NOMO-1 treated with dmso at 0.1 percent for 144 hours (cell line): Measurements from ENCODE around the gene PHRF1.
A peak's percentile ranks its signal among the peaks of the same experiment; 100 is the strongest.

Source experiments
- DNase-seq: peaks from one replicate; lab custom pipeline; 2025; ENCODE audit not compliant: unreplicated experiment; lab: John Stamatoyannopoulos, UW

Gene PHRF1

DNA sequence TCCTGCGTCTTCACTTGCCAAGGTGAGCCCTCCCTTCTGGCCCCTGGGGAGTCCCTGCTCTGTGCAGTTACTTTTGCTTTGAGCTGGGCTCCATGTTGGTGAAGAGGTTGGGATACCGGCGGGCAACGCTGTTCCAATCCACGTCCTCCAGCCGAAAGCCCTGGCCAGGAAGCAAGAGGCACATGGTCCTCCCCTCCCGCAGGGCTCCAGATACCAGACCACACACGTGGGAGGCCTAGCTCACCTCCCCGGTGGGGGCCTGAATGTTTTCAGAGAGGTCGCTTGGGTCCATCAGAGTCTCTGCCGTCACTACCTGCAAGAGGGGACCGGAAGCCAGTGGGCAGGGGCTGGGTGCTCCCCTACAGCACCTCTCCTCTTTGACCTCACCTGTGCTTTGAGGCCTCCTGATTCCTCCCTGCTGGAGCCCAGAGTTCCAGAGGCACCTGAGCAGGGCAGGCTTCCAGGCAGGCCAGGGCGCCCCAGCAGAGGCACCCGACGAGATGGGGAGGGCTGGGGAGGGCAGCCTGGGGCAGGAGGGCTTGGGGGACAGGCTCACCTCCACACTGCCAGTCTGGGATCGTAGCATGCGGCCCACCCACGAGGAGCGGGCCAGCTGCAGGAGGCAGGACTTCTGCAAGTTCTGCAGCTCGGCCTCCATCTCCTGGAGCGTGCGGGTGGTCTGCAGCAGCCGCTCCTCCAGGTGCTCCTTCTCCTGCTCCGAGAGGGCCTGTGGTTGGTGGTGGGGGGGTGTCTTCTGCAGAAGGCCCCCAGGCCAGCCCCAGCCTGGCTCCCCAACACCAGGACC is 18.7 kb upstream of the PHRF1 start:
- no peak for DNase-seq

DNA sequence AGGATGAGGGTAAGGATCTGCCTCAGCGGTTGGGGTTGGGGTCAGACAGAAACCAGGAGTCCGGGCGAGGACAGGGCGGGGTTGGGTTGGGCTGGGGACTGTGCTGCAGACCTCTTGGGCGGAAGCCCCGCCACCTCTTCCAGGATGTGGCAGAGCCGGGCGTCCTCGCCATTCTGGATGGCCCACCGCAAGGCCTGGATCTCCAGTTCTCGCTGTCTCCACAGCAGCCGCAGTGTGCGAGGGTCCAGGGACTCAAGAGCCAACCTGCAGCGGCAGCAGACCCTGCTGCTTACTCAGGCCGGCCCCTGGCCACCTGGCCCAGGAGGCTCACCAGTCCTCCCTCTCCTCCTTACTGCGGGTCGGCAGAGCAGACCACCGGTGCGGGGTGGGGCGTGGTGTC is 17.8 kb upstream of the PHRF1 start:
- DNase-seq: no peak

DNA sequence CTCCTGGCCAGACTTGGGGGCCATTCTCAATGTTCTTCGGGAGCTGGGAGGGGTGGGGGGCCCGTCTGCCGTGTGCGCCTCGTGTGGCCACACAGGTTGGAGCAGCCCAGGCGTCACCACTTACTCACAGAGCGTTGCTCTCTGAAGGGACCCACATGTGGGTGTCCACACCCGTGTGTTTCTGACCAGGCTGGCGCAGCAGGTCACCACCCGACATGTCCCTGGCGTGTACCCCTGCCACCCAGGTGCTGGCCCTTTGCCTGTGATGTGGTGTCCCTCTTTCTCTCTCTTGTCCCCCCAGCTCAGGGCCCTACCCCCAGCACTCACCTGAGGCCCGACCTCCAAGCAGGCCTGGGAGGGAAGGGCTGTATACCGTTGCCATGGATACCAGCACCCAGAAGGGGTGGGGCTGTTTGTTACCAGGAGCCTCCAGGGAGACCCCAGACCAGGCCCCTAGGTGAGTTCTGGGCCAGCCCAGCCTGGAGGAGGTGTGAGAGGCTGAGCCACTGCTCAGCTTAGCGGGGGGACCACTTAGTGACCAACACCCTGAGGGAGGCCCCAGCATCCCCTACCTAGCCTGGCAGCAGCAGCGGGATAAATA is 17.1 kb upstream of the PHRF1 start:
- DNase-seq: no peak

DNA sequence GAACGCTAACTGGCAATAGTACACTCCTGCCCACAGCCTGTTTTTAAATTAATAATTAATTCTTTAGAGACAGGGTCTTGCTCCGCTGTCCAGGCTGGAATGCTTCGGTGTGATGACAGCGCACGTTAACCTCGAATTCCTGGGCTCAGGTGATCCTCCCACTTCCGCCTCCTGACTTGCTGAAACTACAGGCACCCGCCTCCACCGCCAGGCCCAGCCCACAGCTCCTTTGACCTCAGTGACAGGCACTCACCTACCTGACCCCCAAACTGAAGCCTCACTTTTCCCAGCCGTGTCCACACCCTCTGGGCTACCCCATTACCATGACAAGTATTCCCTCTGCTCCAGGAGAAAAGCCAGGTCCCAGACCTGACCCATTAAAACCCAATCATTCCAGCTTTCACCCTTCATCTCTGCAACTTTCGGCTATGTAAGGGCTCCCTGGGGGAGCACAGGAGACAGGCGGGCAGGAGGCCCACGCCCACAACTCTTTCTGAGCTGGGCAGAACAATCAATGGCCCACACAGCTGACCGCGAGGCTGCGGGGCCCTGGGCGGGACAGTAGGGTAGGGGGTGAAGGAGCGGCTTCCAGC is 16.5 kb upstream of the PHRF1 start:
- no peak for DNase-seq

DNA sequence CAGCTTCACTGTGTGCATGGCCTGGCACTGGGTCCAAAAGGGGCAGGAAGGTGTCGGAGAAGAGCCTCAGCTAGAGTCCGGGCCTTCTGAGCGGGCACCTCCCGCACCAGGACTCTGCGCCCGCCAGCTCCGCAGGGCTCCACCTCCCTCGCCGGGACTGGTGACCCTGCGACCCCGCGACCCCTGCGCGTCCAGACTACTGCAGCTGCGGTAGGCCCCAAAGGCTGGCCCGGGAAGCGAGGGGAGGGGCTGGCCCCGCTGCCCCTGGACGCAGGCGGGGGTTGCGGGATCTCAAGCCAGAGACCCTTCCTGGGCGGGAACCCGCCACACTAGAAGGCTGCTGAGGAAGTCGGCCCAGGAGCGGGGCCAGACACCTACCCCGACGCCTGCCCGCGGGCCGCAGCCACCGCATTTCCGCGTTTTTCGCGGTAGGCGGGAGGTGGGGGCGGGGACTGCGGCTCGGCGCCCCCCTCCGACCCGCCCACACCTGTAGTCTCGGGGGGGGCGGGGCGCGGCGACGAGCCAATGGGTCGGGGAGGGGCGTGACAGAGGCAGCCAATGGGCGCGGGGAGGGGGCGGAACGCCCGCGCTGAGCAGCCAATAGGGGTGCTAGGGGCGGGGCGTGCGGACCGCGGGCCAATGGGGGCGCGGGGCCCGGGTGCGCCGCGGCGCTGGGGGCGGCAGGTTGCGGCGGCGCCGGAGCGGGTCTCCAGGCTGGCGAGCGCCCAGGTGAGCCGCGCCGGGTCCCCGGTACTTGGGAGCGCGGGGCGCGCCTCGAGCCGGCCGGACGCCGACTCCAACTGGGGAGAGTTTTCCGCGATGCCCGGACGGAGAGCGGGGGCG is 15.7 kb upstream of the PHRF1 start, which contains the start of the genes LMNTD2 and RASSF7:
TSS of gene LMNTD2 (minus strand) at position 434 of the 843 bp plus-strand sequence. CDS start at position 412, 22 bp downstream.
TSS of gene RASSF7 (plus strand) at position 666 of the 843 bp plus-strand sequence. CDS start 799 bp downstream, outside the sequence.
- DNase-seq: peak; percentile 82

DNA sequence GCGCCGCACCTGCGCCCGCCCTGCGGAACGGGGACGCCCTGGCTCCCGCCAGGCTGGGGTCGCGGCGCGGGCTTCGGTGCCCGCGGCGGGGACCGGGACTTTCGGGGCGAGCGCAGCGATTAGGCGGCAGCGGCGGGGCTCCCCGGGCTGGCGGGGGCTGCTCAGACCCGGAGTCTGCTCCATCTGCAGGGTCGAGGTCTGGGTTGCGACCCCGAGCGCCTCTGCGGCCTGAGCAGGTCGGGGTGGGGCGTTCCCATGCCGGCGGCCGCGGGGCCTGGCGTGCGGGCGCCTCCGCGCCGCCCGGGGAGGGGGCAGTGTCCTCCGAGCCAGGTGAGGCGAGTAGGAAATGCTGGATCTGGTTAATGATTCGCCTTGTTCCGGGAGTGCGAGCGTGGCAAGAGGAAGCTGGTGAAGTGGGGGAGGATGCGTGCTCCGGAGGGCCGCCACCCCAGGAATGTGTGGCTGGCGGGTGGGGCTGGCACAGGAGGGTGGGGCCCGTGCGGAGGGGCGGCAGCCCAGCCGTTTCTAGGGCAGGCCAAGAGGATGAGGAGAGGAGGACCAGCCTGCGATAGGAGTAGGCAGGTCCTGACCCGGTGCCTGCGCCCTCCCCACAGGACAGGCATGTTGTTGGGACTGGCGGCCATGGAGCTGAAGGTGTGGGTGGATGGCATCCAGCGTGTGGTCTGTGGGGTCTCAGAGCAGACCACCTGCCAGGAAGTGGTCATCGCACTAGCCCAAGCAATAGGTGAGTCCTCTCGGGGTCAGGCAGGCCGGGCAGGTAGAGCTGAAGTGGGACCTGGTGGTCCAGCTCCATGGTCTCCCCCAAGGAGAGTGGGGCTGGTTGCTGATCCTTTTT is 14.9 kb upstream of the PHRF1 start:
- DNase-seq: peak; percentile 28

DNA sequence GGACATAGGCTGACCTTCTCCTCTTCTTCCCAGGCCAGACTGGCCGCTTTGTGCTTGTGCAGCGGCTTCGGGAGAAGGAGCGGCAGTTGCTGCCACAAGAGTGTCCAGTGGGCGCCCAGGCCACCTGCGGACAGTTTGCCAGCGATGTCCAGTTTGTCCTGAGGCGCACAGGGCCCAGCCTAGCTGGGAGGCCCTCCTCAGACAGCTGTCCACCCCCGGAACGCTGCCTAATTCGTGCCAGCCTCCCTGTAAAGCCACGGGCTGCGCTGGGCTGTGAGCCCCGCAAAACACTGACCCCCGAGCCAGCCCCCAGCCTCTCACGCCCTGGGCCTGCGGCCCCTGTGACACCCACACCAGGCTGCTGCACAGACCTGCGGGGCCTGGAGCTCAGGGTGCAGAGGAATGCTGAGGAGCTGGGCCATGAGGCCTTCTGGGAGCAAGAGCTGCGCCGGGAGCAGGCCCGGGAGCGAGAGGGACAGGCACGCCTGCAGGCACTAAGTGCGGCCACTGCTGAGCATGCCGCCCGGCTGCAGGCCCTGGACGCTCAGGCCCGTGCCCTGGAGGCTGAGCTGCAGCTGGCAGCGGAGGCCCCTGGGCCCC is 14.1 kb upstream of the PHRF1 start:
- DNase-seq: no peak

DNA sequence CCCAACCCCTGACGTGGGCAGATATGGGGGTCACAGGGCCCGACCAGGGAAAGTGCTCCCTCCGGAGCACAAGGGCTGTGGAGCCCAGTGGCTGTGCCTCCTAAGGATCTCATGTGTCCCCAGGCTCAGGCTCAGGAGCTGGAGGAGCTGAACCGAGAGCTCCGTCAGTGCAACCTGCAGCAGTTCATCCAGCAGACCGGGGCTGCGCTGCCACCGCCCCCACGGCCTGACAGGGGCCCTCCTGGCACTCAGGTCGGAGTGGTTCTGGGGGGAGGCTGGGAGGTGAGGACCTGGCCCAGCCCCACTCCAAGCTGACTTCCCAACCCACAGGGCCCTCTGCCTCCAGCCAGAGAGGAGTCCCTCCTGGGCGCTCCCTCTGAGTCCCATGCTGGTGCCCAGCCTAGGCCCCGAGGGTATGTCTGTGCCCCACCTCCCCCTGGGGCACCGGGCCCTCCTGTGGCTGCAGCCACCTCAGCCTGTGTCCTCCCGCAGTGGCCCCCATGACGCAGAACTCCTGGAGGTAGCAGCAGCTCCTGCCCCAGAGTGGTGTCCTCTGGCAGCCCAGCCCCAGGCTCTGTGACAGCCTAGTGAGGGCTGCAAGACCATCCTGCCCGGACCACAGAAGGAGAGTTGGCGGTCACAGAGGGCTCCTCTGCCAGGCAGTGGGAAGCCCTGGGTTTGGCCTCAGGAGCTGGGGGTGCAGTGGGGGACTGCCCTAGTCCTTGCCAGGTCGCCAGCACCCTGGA is 13.0 kb upstream of the PHRF1 start:
- DNase-seq: no peak

DNA sequence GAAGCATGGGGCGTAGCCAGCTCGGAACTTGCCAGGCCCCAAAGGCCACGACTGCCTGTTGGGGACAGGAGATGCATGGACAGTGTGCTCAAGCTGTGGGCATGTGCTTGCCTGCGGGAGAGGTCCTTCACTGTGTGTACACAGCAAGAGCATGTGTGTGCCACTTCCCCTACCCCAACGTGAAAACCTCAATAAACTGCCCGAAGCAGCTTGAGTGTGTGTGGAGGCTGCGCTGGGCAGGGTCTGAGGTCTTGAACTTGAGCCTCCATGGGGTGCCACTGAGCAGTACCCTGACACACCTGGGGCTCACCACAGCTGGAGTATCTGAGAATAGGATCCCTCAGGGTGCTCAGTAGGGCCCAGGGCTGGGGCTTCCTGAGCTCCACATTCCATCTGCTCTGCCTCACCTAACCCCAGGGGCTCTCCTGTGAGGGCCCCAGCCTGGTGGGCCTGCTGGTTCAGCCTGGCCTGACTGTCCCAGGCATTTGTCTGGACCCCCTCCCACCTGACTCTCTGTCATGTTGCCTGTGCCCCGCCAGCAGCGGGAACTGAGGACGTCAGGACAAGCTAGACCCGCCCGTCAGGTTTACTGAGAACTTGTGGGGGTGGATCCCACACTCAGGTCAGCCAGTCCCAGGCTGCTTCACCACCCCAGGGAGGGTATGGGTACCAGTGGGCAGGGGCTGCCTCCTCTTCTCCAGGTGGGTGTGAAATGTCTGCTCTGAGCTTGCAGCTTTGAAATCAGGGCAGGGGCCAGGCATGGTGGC is 12.3 kb upstream of the PHRF1 start:
- DNase-seq: no peak

DNA sequence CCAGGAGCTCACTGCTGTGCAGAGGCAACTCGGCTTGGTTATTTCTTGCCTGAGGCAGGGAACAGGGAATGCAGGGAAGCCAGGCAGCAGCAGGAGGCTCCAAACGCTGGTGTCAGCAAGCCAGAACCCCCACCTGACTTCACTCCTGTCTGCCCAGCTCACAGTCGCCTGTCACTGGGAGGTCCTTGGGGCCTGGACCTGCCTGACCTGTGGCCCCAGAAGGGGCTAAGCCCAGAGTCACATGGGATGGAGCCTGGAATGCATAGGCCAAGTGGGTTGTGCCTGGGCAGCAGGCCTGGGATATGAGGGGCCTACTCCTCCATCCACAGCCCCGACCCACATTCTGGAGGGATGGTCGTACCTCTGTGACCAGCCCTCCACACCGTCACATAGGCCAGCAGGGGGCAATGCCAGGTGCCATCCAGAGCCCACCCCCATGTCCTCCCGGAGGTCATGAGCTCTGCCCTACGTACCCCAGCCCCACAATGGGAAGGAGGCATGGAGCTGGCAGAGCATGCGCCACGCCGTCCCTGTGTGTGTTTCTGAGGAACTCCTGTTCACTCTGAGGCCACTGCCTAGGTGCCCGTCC is 10.3 kb upstream of the PHRF1 start:
- DNase-seq: no peak

DNA sequence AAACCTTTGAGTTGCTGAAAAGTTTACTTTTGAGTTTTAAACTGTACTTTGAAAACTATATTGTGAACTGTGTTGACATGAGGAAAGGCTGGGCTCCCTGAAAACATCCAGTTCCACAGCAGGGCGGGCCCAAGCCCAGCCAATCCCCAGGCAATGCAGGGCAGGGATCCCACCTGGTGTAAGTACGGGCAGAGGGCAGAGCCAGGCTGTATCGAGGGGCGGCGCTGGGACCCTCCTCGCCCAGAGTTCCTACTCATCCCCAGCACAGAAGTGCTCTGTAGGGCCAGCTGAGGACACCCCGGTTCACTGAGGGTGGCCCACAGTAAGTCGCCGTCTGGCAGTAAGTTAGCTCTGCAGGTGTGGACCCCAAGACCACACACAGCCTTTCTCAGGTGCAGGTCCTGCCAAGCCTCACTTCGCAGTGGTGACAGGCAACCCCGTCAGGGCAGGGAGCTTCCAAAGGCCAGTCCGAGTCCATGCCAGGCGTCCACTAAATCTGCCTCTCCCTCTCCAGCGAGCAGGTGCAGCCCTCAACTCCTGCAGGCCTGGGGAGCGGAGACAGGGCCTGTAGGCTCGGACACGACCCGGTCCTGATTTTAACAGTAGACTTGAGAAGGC is 9.2 kb upstream of the PHRF1 start:
- DNase-seq: no peak

DNA sequence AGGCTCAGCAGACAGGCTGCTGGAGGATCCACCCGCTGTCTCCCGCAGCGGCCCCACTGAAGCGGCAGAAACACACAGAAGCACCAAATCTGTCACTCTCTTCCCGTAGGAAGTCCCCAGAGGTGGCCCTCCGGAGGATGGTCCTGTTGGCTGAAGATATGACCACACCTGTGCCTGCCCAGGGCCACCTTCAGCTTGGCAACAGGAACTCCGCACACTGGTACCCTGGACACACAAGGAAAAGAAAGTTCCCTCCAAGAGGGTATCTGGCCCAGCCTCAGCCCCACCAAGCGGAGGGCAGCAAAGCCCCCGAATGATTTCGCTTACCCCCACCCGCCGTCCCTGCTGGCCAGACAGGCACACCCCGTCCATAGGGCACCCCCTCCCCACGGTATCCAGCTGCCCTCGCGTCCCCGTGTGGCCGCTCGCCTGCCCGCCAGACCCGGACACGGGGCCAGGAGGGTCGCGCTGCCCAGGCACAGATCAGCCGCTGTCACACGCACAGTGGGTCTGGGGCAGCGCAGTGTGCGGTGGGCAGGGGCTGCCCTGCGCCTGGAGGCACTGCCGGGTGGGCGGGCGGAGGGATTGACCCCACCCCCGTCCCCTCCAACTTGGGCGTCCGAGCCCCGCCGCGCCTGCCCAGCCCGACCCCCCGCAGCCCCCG is 8.5 kb upstream of the PHRF1 start:
- DNase-seq: no peak

DNA sequence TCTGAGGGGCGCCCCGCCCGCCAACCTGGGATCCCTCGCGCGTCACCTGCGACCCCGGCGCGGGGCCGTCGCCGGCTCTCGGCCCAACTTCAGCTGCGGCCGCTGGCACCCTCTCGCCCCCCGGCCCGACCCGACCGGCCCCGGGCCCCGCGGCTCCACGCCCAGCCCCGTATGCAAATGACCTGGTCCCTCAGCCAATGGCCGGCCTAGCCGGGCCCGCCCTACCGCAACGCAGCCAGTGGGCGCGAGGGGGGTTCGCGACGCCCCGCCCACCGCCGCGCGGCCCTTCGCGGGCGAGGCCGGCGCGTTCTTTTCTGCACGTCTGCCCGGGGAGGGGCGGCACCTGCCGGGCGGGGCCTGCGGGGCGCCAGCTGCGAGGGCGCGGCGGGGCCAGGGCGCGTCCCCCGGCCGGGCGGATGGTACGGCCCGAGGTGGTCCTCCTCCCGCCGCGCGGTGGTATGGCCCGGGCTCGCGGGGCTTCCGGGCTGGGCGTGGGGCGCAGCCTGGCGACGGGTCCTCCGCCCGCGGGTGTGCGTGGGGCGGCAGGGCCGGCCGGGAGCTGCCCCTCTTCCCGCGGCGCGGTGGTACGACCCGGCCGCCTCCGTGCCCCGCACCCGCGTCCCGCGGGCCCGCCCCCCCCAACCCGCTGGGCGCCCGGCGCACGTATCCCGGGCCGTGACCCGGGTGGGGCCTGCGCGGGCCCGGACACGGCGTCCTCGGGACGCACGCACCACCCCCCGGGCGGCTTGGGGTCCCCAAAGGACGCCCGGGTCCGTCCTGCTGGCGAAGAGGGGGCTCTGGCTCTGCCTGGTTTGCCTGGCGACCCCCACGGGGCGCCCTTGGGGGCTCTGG is 7.7 kb upstream of the PHRF1 start:
- DNase-seq: peak; percentile 90

DNA sequence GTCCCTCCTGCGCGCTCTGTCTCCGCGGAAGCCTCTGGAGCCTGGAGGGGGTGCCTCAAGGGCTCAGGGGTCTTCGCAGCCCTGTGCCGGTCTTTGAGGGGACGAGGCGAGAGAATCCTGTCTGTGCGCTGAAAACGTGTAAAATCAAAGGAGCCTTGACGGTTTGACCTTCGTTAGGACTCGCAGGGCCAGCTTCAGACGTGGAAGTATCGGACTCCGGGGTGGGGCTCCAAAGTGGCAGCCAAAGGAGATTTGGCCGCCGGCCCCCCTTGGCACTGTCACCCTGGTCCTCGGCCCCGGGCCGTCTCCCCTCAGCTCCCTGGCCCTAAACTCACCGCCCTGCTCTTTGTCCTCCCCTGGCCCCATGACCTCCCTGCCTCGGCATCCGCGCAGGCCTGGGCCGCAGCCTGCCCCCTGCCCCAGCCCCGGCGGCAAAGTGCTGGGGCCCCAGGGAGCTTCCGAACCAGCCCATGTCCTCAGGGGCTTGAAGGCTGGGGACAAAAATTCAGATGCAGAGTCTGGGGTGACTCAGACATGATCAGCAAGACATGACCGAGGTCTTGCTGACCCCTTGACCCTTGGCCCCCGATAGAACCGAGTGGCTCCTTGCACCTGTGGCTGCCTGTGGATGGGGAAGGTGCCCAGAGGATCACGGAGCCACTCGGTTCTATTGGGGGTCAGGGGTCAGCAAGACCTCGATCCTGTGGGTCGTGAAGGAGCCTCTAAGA is 6.9 kb upstream of the PHRF1 start:
- no peak for DNase-seq

DNA sequence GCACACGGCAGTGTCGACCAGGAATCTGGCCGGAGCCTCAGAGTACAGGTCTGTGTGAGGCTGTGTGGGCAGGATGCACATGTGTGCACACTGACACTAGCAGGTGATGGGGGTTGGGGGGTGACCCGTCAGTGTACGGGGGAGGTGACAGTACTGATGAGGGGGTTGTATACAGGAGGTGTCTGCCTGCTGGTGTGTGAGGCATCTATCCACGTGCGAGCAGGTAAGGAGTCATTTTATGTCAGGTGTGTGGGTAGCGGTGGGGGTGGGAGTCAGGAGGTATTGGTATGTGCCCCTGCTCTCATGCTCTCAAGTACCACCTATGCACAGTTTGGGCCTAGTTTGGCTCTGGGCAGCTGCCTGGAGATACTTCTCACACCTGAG is 4.5 kb upstream of the PHRF1 start:
- DNase-seq: no peak
